CD4-positive, CD25-positive, alpha-beta regulatory T cell (primary cell): ENCODE measurements around the gene ST6GALNAC3. TPM values are rescaled to one million over a fixed set of nuclear protein-coding genes. Genes with fewer than 3 reads are reported as not detected.

ENCODE experiments used
- ATAC-seq, 2 donors: fragments of 150-1000 bp; cut with Tn5 transposase; one replicate each; pipeline ENCODE4 v1.10.0; 2021; ENCODE audit warnings: low read depth in 2 of 2, moderate number of reproducible peaks in 2 of 2, moderate library complexity in 1 of 2
- DNase-seq, 3 donors: peaks; one replicate each; pipeline versions ENCODE4 v3.0.0 to v3.0.0-alpha.2; 2012 to 2022; ENCODE audit warnings: mixed read lengths in 1 of 3
- H3K27ac ChIP-seq: one replicate; pipeline ENCODE4 v1.7.0; 2013; ENCODE audit warnings: mild to moderate bottlenecking, low read length; ENCODE audit not compliant: insufficient read depth, poor library complexity, severe bottlenecking
- H3K27me3 ChIP-seq: one replicate; pipeline ENCODE4 v1.7.0; 2013; ENCODE audit warnings: low read length; ENCODE audit not compliant: control insufficient read depth, insufficient read depth
- H3K36me3 ChIP-seq: one replicate; pipeline ENCODE4 v1.7.0; 2013; ENCODE audit warnings: mild to moderate bottlenecking, low read length, moderate library complexity; ENCODE audit not compliant: control insufficient read depth, insufficient read depth
- H3K4me1 ChIP-seq: 2 replicates; pipeline ENCODE4 v1.7.0; 2013; ENCODE audit warnings: mild to moderate bottlenecking, low read length; ENCODE audit not compliant: insufficient read depth, control insufficient read depth, poor library complexity, severe bottlenecking
- H3K4me3 ChIP-seq: one replicate; pipeline ENCODE4 v1.7.0; 2013; ENCODE audit warnings: low read depth, mild to moderate bottlenecking, low read length, moderate library complexity
- H3K9me3 ChIP-seq, 2 experiments: 1 replicate in 1 of 2; 2 replicates in 1 of 2; pipeline ENCODE4 v1.7.0; 2013; ENCODE audit warnings: low read length in 2 of 2, mild to moderate bottlenecking in 1 of 2, moderate library complexity in 1 of 2; ENCODE audit not compliant: control insufficient read depth in 2 of 2
- H3K27ac Mint-ChIP-seq, 3 donors: one replicate each; pipeline ENCODE4 v1.8.0; 2020 to 2022; ENCODE audit warnings: mild to moderate bottlenecking in 3 of 3, mixed read lengths in 3 of 3, moderate library complexity in 2 of 3
- H3K27me3 Mint-ChIP-seq: one replicate; pipeline ENCODE4 v1.8.0; 2022; ENCODE audit warnings: mild to moderate bottlenecking, mixed read lengths
- H3K36me3 Mint-ChIP-seq: one replicate; pipeline ENCODE4 v1.8.0; 2020; ENCODE audit warnings: mixed read lengths
- H3K4me1 Mint-ChIP-seq, 4 donors: one replicate each; pipeline ENCODE4 v1.8.0; 2020 to 2022; ENCODE audit warnings: mixed read lengths in 4 of 4, mild to moderate bottlenecking in 1 of 4
- H3K4me3 Mint-ChIP-seq, 4 donors: one replicate each; pipeline ENCODE4 v1.8.0; 2020 to 2022; ENCODE audit warnings: mild to moderate bottlenecking in 4 of 4, mixed read lengths in 4 of 4, moderate library complexity in 3 of 4
- H3K9me3 Mint-ChIP-seq, 7 donors: one replicate each; pipeline ENCODE4 v1.8.0; 2020 to 2022; ENCODE audit warnings: mixed read lengths in 7 of 7, mild to moderate bottlenecking in 3 of 7, moderate library complexity in 2 of 7
- polyA plus RNA-seq, 4 donors: library from polyadenylated mRNA; unstranded; fragments of 300-500 nt; fragmentation: Illumina TruSeq; gene quantifications; one replicate each; pipeline ENCODE4 v1.2.3, GENCODE V29; 2021
- total RNA-seq: library from RNA; stranded (reverse); gene quantifications from one replicate; pipeline ENCODE4 v1.2.3, GENCODE V29; 2022

The ST6GALNAC3 gene
- total and polyA plus RNA-seq, 5 donors from 2014 or later, result 0.03 to 3.4 (median 0.95) TPM

GRCh38 chr1:76256289-76257223, 182.0 kb downstream of the ST6GALNAC3 start:
- no peaks in the 10 kb centered on the region for H3K27me3 Mint-ChIP-seq
- peaks cover 9 to 59% (median 19%) of the 10 kb centered on the region in 4 donors for H3K4me1 Mint-ChIP-seq
- Histone ChIP-seq H3K36me3 (no peaks in the 10 kb centered on the region), H3K27ac (no peak overlapping the region), H3K9me3 (no peaks in the 10 kb centered on the region), H3K4me3 (no peak overlapping the region), H3K4me1 (peaks cover 10% of the 10 kb centered on the region), H3K27me3 (no peaks in the 10 kb centered on the region)
- DNase-seq (peak in 1 of 3 donors; percentile 23), ATAC-seq (no peak)
- no peaks in the 10 kb centered on the region for H3K36me3 Mint-ChIP-seq
- peaks cover 0 to 3% (median 1%) of the 10 kb centered on the region in 7 donors for H3K9me3 Mint-ChIP-seq
- H3K4me3 Mint-ChIP-seq, result peak overlapping the region; percentile 4 to 60 (median 18)
- H3K27ac Mint-ChIP-seq, result peak overlapping the region in 2 of 3 donors; percentile 9 to 61

- Mint-ChIP-seq H3K4me3 (no peak overlapping the region), H3K27ac (no peak overlapping the region), H3K4me1 (peaks cover 9 to 59% (median 19%) of the 10 kb centered on the region in 4 donors), H3K27me3 (no peaks in the 10 kb centered on the region), H3K9me3 (peaks cover 0 to 3% (median 1%) of the 10 kb centered on the region in 7 donors), H3K36me3 (no peaks in the 10 kb centered on the region)
- Histone ChIP-seq H3K9me3 (no peaks in the 10 kb centered on the region), H3K4me1 (peaks cover 10% of the 10 kb centered on the region), H3K27me3 (no peaks in the 10 kb centered on the region), H3K36me3 (no peaks in the 10 kb centered on the region), H3K4me3 (no peak overlapping the region), H3K27ac (no peak overlapping the region)
- DNase-seq, result no peak
- no peak for ATAC-seq
Observed at GRCh38 chr1:76257823-76258222, 183.3 kb downstream of the ST6GALNAC3 start.

DNA sequence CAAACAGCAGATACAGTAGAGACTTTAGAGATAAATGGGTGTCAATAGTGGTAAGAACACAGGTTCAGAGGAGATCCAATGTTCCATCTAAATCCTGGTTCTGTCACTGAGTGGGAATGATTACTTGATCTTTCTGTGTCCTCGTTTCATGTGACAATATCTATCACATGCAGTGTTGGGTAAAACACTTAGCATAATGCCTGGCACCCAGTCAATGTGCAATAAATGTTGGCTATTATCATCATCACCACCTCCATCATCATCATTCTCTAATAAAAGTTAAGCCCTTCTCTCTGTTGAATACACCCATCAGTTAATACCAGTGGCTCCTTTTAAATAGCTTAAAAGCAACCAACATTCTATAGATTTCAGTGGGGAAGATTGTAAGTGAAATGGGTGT, 184.7 kb downstream of the ST6GALNAC3 start:
- no peaks in the 10 kb centered on the region for H3K27me3 Mint-ChIP-seq

GRCh38 chr1:76260279-76260678, 185.7 kb downstream of the ST6GALNAC3 start:
- no peaks in the 10 kb centered on the region for H3K36me3 ChIP-seq
- H3K27ac Mint-ChIP-seq, result no peak overlapping the region
- peaks cover 10% of the 10 kb centered on the region for H3K4me1 ChIP-seq
- ATAC-seq (peak in 1 of 2 donors; percentile 31), DNase-seq (peak in 1 of 3 donors; percentile 51)
- H3K4me1 Mint-ChIP-seq, result peaks cover 9 to 49% (median 18%) of the 10 kb centered on the region in 4 donors
- H3K9me3 ChIP-seq, result no peaks in the 10 kb centered on the region
- H3K27me3 Mint-ChIP-seq, result no peaks in the 10 kb centered on the region
- H3K27ac ChIP-seq, result no peak overlapping the region
- H3K4me3 Mint-ChIP-seq, result peak overlapping the region in 1 of 4 donors; percentile 25
- peaks cover 0 to 7% (median 1%) of the 10 kb centered on the region in 7 donors for H3K9me3 Mint-ChIP-seq
- no peaks in the 10 kb centered on the region for H3K27me3 ChIP-seq
- no peaks in the 10 kb centered on the region for H3K36me3 Mint-ChIP-seq
- no peak overlapping the region for H3K4me3 ChIP-seq

More for the DNA sequence above, 184.7 kb downstream of the ST6GALNAC3 start:
- H3K9me3 Mint-ChIP-seq, result peaks cover 0 to 7% (median 1%) of the 10 kb centered on the region in 7 donors
- Histone ChIP-seq H3K4me1 (peaks cover 10% of the 10 kb centered on the region), H3K27ac (no peak overlapping the region), H3K36me3 (no peaks in the 10 kb centered on the region), H3K4me3 (no peak overlapping the region), H3K27me3 (no peaks in the 10 kb centered on the region), H3K9me3 (no peaks in the 10 kb centered on the region)
- H3K36me3 Mint-ChIP-seq, result no peaks in the 10 kb centered on the region
- H3K27ac Mint-ChIP-seq, result no peak overlapping the region
- no peak overlapping the region for H3K4me3 Mint-ChIP-seq
- ATAC-seq (no peak), DNase-seq (no peak)
- peaks cover 9 to 57% (median 18%) of the 10 kb centered on the region in 4 donors for H3K4me1 Mint-ChIP-seq

DNA sequence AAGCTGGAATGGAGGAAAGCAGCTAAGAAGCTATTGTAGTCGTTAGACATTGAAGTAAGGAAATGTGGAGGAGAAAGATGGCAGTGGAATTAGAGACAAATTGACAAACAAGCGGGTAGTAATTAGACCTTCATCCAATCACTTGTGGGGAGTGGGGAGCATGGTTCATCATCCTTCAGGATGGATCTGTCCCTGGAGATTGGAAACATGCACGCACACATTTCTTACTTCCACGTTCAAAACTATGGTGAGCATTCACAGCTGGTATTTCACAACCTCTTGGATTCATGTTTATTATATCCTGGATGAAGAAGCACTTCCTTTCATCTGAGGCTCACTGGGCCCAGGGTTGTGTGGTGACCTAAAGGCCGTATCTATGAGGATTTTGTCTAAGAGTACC, 188.1 kb downstream of the ST6GALNAC3 start:
- Mint-ChIP-seq H3K36me3 (no peaks in the 10 kb centered on the region), H3K9me3 (peaks cover 0 to 4% (median 1%) of the 10 kb centered on the region in 7 donors), H3K27me3 (no peaks in the 10 kb centered on the region), H3K4me1 (peaks cover 10 to 45% (median 15%) of the 10 kb centered on the region in 4 donors), H3K4me3 (no peak overlapping the region), H3K27ac (peak overlapping the region in 1 of 3 donors; percentile 3)
- Histone ChIP-seq H3K36me3 (no peaks in the 10 kb centered on the region), H3K27me3 (no peaks in the 10 kb centered on the region), H3K27ac (no peak overlapping the region), H3K4me3 (no peak overlapping the region), H3K9me3 (no peaks in the 10 kb centered on the region), H3K4me1 (peaks cover 20% of the 10 kb centered on the region)
- ATAC-seq (no peak), DNase-seq (no peak)

DNA sequence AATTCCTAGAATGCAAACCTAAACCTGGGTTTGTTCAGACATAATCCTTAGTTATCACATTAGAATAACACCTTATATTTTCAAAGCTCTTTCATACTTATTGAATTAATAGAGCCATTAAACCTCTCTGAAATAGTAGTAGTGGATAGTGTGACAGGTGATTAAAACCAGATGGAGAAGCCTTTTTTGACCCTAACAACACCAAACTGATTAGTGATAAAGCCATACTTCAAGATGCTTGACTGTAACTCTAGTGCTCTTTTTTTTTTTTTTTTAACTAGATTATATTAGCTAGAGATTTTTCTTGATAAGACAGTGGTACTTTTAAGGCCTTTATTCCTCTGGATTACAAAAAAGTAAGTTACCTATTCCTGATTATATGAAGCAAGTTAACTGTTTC, 190.1 kb downstream of the ST6GALNAC3 start:
- Mint-ChIP-seq H3K36me3 (no peaks in the 10 kb centered on the region), H3K27ac (no peak overlapping the region), H3K27me3 (no peaks in the 10 kb centered on the region), H3K9me3 (peaks cover 0 to 4% (median 1%) of the 10 kb centered on the region in 7 donors), H3K4me3 (no peak overlapping the region), H3K4me1 (peaks cover 15 to 46% (median 31%) of the 10 kb centered on the region in 4 donors)
- Histone ChIP-seq H3K36me3 (no peaks in the 10 kb centered on the region), H3K4me1 (peaks cover 40% of the 10 kb centered on the region), H3K27me3 (no peaks in the 10 kb centered on the region), H3K27ac (no peak overlapping the region), H3K4me3 (no peak overlapping the region), H3K9me3 (no peaks in the 10 kb centered on the region)
- DNase-seq, result no peak
- no peak for ATAC-seq

DNA sequence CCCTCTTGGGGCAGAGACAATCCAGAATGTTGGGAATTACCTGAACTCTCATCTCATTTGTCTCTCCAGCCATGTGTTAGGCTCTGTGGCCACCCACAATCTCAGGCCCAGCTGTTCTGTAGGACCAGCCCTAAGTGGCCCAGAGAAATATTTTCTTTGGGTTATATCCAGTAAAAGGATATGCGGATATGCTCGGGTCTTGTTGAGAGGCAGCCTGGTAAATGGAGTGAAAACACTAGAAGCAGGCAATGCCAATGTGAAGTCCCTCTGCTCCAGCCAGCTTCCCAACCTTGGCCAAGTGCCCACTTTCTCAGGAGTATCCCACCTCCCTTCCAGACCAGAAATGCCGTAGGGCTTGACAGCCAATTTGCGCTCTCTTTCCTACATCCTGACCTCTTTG, 192.2 kb downstream of the ST6GALNAC3 start:
- ATAC-seq (no peak), DNase-seq (no peak)
- no peaks in the 10 kb centered on the region for H3K27me3 Mint-ChIP-seq
- H3K4me3 ChIP-seq, result no peak overlapping the region
- no peak overlapping the region for H3K27ac Mint-ChIP-seq
- peaks cover 11 to 51% (median 32%) of the 10 kb centered on the region in 4 donors for H3K4me1 Mint-ChIP-seq
- no peaks in the 10 kb centered on the region for H3K36me3 Mint-ChIP-seq
- H3K9me3 Mint-ChIP-seq, result peaks cover 0 to 4% (median 0%) of the 10 kb centered on the region in 7 donors
- no peaks in the 10 kb centered on the region for H3K27me3 ChIP-seq
- no peak overlapping the region for H3K27ac ChIP-seq
- no peaks in the 10 kb centered on the region for H3K9me3 ChIP-seq
- H3K36me3 ChIP-seq, result no peaks in the 10 kb centered on the region
- peaks cover 35% of the 10 kb centered on the region for H3K4me1 ChIP-seq
- H3K4me3 Mint-ChIP-seq, result peak overlapping the region in 1 of 4 donors; percentile 62
